HepG2 (cell line): ENCODE data around the gene SPATA25. TPM values are rescaled to one million over a fixed set of nuclear protein-coding genes. Genes with fewer than 3 reads are reported as not detected.

Experiments
- ATAC-seq: fragments of 200-7000 bp; cut with Tn5 transposase; 3 replicates; pipeline ENCODE4 v1.9.1; 2020; ENCODE audit warnings: mild to moderate bottlenecking, moderate library complexity
- BruUV-seq: library from RNA; stranded (reverse); fragments of 400-500 nt; replicated peaks from 2 replicates; lab custom pipeline; 2021; lab: Mats Ljungman, UMichigan
- CTCF ChIA-PET: fragments of 300-600 bp; formaldehyde crosslinking; extraction: SDS; loops from one replicate; lab custom pipeline; 2021; ENCODE audit warnings: low total read pairs, inconsistent platforms, low intra/inter-chr PET ratio; lab: Yijun Ruan, JAX
- POLR2A ChIA-PET: fragments of 350-600 bp; sonication (Branson Sonifier 250); formaldehyde crosslinking; loops from one replicate; lab custom pipeline; 2020; ENCODE audit warnings: antibody characterized with exemption, inconsistent platforms; lab: Yijun Ruan, JAX
- DNase-seq: peaks from one replicate; pipeline ENCODE4 v3.0.0-alpha.2; 2015; ENCODE audit warnings: low spot score
- FAIRE-seq: peaks from 3 replicates; lab custom pipeline; 2011; peaks lifted over from hg19 to GRCh38; lab: Jason Lieb, UNC
- H2AFZ ChIP-seq: one replicate; pipeline ENCODE4 v1.6.1; 2011; ENCODE audit warnings: low read length, inconsistent platforms
- H3K27ac ChIP-seq: fragments of 300-600 bp; 3 replicates; pipeline ENCODE4 v1.8.0; 2011; ENCODE audit warnings: mixed run types, mild to moderate bottlenecking, mixed read lengths, low read length, inconsistent platforms; ENCODE audit not compliant: insufficient read depth; ENCODE audit errors: extremely low read length
- H3K27me3 ChIP-seq, 2 experiments: fragments of 200-600 bp in 1 of 2; 2 replicates in 1 of 2; 3 replicates in 1 of 2; pipeline versions ENCODE4 v1.6.0 to v1.8.0; 2011; ENCODE audit warnings: low read length in 2 of 2, mild to moderate bottlenecking in 2 of 2, moderate library complexity in 2 of 2, inconsistent platforms in 1 of 2; ENCODE audit not compliant: insufficient read depth in 2 of 2, control insufficient read depth in 1 of 2
- H3K36me3 ChIP-seq, 2 experiments: fragments of 200-600 bp in 1 of 2; replicated peaks in 1 of 2; 2 replicates in 1 of 2; 3 replicates in 1 of 2; pipeline versions ENCODE4 v1.5.1 to v1.8.0; 2011; ENCODE audit warnings: low read length in 2 of 2, inconsistent platforms in 1 of 2; ENCODE audit not compliant: insufficient read depth in 2 of 2, control insufficient read depth in 1 of 2
- H3K4me1 ChIP-seq: 2 replicates; pipeline ENCODE4 v1.5.1; 2012; ENCODE audit warnings: low read length, inconsistent platforms; ENCODE audit not compliant: insufficient read depth
- H3K4me2 ChIP-seq: 2 replicates; pipeline ENCODE4 v1.6.0; 2011; ENCODE audit warnings: low read depth, low read length, inconsistent platforms
- H3K4me3 ChIP-seq, 3 experiments: fragments of 200-600 bp in 1 of 3; sonication (generic), shearing (Covaris generic) in 1 of 3; replicated peaks in 1 of 3; 2 replicates each; pipeline ENCODE4 v1.5.1; 2011 to 2016; ENCODE audit warnings: low read length in 3 of 3, inconsistent platforms in 2 of 3, low read depth in 2 of 3, mild to moderate bottlenecking in 2 of 3, control low read depth in 1 of 3, mixed read lengths in 1 of 3; ENCODE audit not compliant: insufficient read depth in 1 of 3
- H3K79me2 ChIP-seq: one replicate; pipeline ENCODE4 v1.6.1; 2011; ENCODE audit warnings: low read length, inconsistent platforms; ENCODE audit not compliant: insufficient read depth
- H3K9ac ChIP-seq: 2 replicates; pipeline ENCODE4 v1.6.0; 2011; ENCODE audit warnings: mild to moderate bottlenecking, low read depth, low read length, inconsistent platforms; ENCODE audit not compliant: insufficient read depth
- H3K9me3 ChIP-seq: 2 replicates; pipeline ENCODE4 v1.5.1; 2012; ENCODE audit warnings: mild to moderate bottlenecking, low read length
- H4K20me1 ChIP-seq: 2 replicates; pipeline ENCODE4 v1.6.0; 2011; ENCODE audit warnings: inconsistent platforms, mild to moderate bottlenecking, low read length, moderate library complexity; ENCODE audit not compliant: insufficient read depth
- BCLAF1 ChIP-seq: fragments of 450-650 bp; IDR thresholded peaks from 2 replicates; pipeline ENCODE4 v1.6.1; 2017; ENCODE audit warnings: mild to moderate bottlenecking
- CBX2 ChIP-seq, 2 experiments: fragments of 200-600 bp in 1 of 2; sonication (generic); formaldehyde crosslinking in 1 of 2; IDR thresholded peaks; 2 replicates each; pipeline versions ENCODE4 v1.7.0 to v1.8.1; 2018 to 2022; ENCODE audit warnings: low read depth in 2 of 2, low read length in 1 of 2, mild to moderate bottlenecking in 1 of 2, missing genetic modification reagents in 1 of 2
- CEBPG ChIP-seq: IDR thresholded peaks from 2 replicates; pipeline ENCODE4 v1.6.1; 2016
- GRHL1 ChIP-seq: sonication (generic); formaldehyde crosslinking; conservative IDR thresholded peaks from 2 replicates; pipeline ENCODE4 v1.8.0; 2022; ENCODE audit warnings: missing genetic modification reagents
- HMGA1 ChIP-seq: sonication (generic); formaldehyde crosslinking; conservative IDR thresholded peaks from 2 replicates; pipeline ENCODE4 v1.4.0; 2020; ENCODE audit warnings: missing genetic modification reagents
- KAT2B ChIP-seq: fragments of 150-350 bp; IDR thresholded peaks from 2 replicates; pipeline ENCODE4 v1.6.1; 2014; ENCODE audit warnings: low read depth, low read length, borderline replicate concordance
- SP2 ChIP-seq: sonication (generic); formaldehyde crosslinking; IDR thresholded peaks from 2 replicates; pipeline ENCODE4 v1.5.1; 2020; ENCODE audit warnings: mild to moderate bottlenecking, missing genetic modification reagents
- THYN1 ChIP-seq: sonication (generic); formaldehyde crosslinking; IDR thresholded peaks from 2 replicates; pipeline ENCODE4 v1.8.1; 2023; ENCODE audit warnings: low read depth, mild to moderate bottlenecking, moderate library complexity, missing genetic modification reagents, borderline replicate concordance
- TRIM24 ChIP-seq: sonication (generic); formaldehyde crosslinking; IDR thresholded peaks from 2 replicates; pipeline ENCODE4 v1.8.0; 2022; ENCODE audit warnings: mild to moderate bottlenecking, missing genetic modification reagents
- ZNF20 ChIP-seq: sonication (generic); formaldehyde crosslinking; IDR thresholded peaks from 2 replicates; pipeline ENCODE4 v1.4.0; 2020; ENCODE audit warnings: mild to moderate bottlenecking, moderate library complexity, missing genetic modification reagents
- ZNF264 ChIP-seq: sonication (generic); formaldehyde crosslinking; IDR thresholded peaks from 2 replicates; pipeline ENCODE4 v1.4.0; 2020; ENCODE audit warnings: missing genetic modification reagents
- ZNF329 ChIP-seq: sonication (generic); formaldehyde crosslinking; IDR thresholded peaks from 2 replicates; pipeline ENCODE4 v1.9.0; 2021; ENCODE audit warnings: low read depth, mild to moderate bottlenecking, missing genetic modification reagents
- ZNF501 ChIP-seq: sonication (generic); formaldehyde crosslinking; IDR thresholded peaks from 2 replicates; pipeline ENCODE4 v1.5.1; 2020; ENCODE audit warnings: mild to moderate bottlenecking, moderate library complexity, missing genetic modification reagents
- ZNF713 ChIP-seq: sonication (generic); formaldehyde crosslinking; IDR thresholded peaks from 2 replicates; pipeline ENCODE4 v1.4.0; 2020; ENCODE audit warnings: mild to moderate bottlenecking, missing genetic modification reagents
- ZNF790 ChIP-seq: sonication (generic); formaldehyde crosslinking; IDR thresholded peaks from 2 replicates; pipeline ENCODE4 v1.8.0; 2022; ENCODE audit warnings: missing genetic modification reagents, mild to moderate bottlenecking, borderline replicate concordance
- WGBS: methylation state at CpG from one replicate; pipeline ENCODE4 v1.1.6; 2017; ENCODE audit warnings: low lambda C conversion rate; 5-methylcytosine and 5-hydroxymethylcytosine counted together
- in situ Hi-C: cut with HindIII; loops from 2 replicates; pipeline ENCODE4 v1.10.0; 2017; ENCODE audit warnings: low pct_unique_long_range_greater_than_20kb; ENCODE audit not compliant: extremely low pct_ligation_motif_present
- intact Hi-C: fragments of 100-400 bp; cut with micrococcal nuclease; formaldehyde crosslinking; loops from one replicate; pipeline ENCODE4 v1.10.0; 2022; ENCODE audit not compliant: unreplicated experiment
- polyA plus RNA-seq, 8 experiments: library from polyadenylated mRNA; depleted of rRNA in 3 of 8; stranded (reverse) in 7 of 8; unstranded in 1 of 8; fragments of >200 nt; fragmentation: Illumina TruSeq in 4 of 8; extraction: Trizol in 4 of 8; gene quantifications; 2 replicates each; pipeline versions ENCODE4 v1.2.1 to v1.2.3, GENCODE V29; 2011 to 2016; ENCODE audit warnings: low read depth in 4 of 8, missing spikeins in 1 of 8, mixed read lengths in 1 of 8; ENCODE audit not compliant: insufficient read depth in 1 of 8
- total RNA-seq, 5 experiments: library from RNA; depleted of rRNA; stranded (reverse); fragments of >200 nt; fragmentation: Illumina TruSeq; extraction: Trizol; gene quantifications; 2 replicates each; pipeline ENCODE4 v1.2.3, GENCODE V29; 2016; ENCODE audit warnings: low read depth in 1 of 5
- TF ChIP-seq, protein P1 (sequence below): IDR thresholded peaks from 2 replicates; pipeline ENCODE4 v1.6.1; 2016

SPATA25 gene
- total and polyA plus RNA-seq, 2 of the 13 experiments (the other 11 are each of a cell fraction or from before 2014, with no cell fraction given), result 4.8 to 7.6 TPM

GRCh38 chr20:45920462-45921336 is 33.3 kb upstream of the SPATA25 start:
- no peak for FAIRE-seq
- WGBS, result 11% methylated on average over 9 of the region's 9 CpGs
- in situ Hi-C loops, result no loop called here
- no TSS peak for BruUV-seq
- no peaks in the 10 kb centered on the region for H4K20me1 ChIP-seq
- no peak for DNase-seq
- peak overlapping the region; percentile 48 for H3K4me2 ChIP-seq
- no peaks in the 10 kb centered on the region for H3K36me3 ChIP-seq
- ATAC-seq, result peak; percentile 17
- H3K27me3 ChIP-seq, result peaks cover 0 to 8% of the 10 kb centered on the region in 2 experiments; a peak in 1 of 5 replicates
- ChIA-PET CTCF (no interaction called here), POLR2A (interaction anchor here (0.6 to 5.0 kb wide), 19 partner anchors 9 to 214 kb away, joined by 3 to 78 read pairs (median 7); partner anchors contain the start of genes ACOT8, CTSA, DNTTIP1 and NEURL2)
- peak overlapping the region; percentile 24 for H2AFZ ChIP-seq
- H3K9me3 ChIP-seq, result no peaks in the 10 kb centered on the region
- peak overlapping the region in 2 of 3 experiments; percentile 5 to 44; a peak in 3 of 6 replicates for H3K4me3 ChIP-seq
- H3K9ac ChIP-seq, result peak overlapping the region; percentile 16; the same call in 1 of the 2 replicates
- H3K4me1 ChIP-seq, result peaks cover 82% of the 10 kb centered on the region
- H3K27ac ChIP-seq, result no peak overlapping the region
- intact Hi-C loops, result no loop called here
- H3K79me2 ChIP-seq, result no peaks in the 10 kb centered on the region
- 0 out of 2 replicates have a peak, but pooled peaks have one; percentile 21 for TF ChIP-seq TRIM24
- no peak for TF ChIP-seq CBX2 (IDR thresholded peaks at IDR 0.05; ENCODE audit: low read depth, low read length)
- TF ChIP-seq CBX2 (CRISPR knock-in tag; IDR thresholded peaks at IDR 0.05; ENCODE audit: low read depth), result no peak
- peak; percentile 53; the same call in 1 of the 2 replicates for TF ChIP-seq ZNF501
- no peak for TF ChIP-seq ZNF329 (CRISPR knock-in tag)
- TF ChIP-seq ZNF713 (CRISPR knock-in tag), result no peak
- 0 out of 2 replicates have a peak, but pooled peaks have one; percentile 77 for TF ChIP-seq THYN1
- TF ChIP-seq ZNF264 (CRISPR knock-in tag), result peak; percentile 24; the same call in 1 of the 2 replicates
- TF ChIP-seq GRHL1 (CRISPR knock-in tag), result no peak
- TF ChIP-seq HMGA1 (CRISPR knock-in tag), result no peak
- TF ChIP-seq, protein P1, sequence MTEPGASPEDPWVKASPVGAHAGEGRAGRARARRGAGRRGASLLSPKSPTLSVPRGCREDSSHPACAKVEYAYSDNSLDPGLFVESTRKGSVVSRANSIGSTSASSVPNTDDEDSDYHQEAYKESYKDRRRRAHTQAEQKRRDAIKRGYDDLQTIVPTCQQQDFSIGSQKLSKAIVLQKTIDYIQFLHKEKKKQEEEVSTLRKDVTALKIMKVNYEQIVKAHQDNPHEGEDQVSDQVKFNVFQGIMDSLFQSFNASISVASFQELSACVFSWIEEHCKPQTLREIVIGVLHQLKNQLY, result no peak
- TF ChIP-seq CEBPG (CRISPR knock-in tag), result peak; percentile 70
- no peak for TF ChIP-seq ZNF790 (CRISPR knock-in tag)
- no peak for TF ChIP-seq BCLAF1
- no peak for TF ChIP-seq KAT2B
- 0 out of 2 replicates have a peak, but pooled peaks have one; percentile 22 for TF ChIP-seq SP2 (CRISPR knock-in tag)
- TF ChIP-seq ZNF20 (CRISPR knock-in tag), result no peak
